HEK293 (cell line): Measurements from ENCODE around the gene RTN4RL2.

Source experiments
- CTCF ChIA-PET: fragments of 350-600 bp; formaldehyde crosslinking; extraction: SDS; loops from one replicate; lab custom pipeline; 2021; ENCODE audit warnings: antibody characterized with exemption; lab: Yijun Ruan, JAX
- POLR2A ChIA-PET: fragments of 300-600 bp; formaldehyde crosslinking; extraction: SDS; loops from one replicate; lab custom pipeline; 2020; ENCODE audit warnings: antibody characterized with exemption, inconsistent platforms; lab: Yijun Ruan, JAX
- H3K27ac ChIP-seq: fragments of 200-500 bp; sonication (Bioruptor generic); 2 replicates; pipeline ENCODE4 v1.5.1; 2014; ENCODE audit warnings: low read depth, low read length, control low read depth, inconsistent platforms; ENCODE audit errors: extremely low read depth
- H3K36me3 ChIP-seq, 2 experiments: fragments of 200-500 bp in 1 of 2; sonication (Bioruptor generic) in 1 of 2; 1 replicate in 1 of 2; 2 replicates in 1 of 2; pipeline ENCODE4 v1.5.1; 2014 to 2017; ENCODE audit warnings: inconsistent platforms in 2 of 2, low read length in 2 of 2; ENCODE audit not compliant: control insufficient read depth in 2 of 2, insufficient read depth in 1 of 2
- H3K4me1 ChIP-seq: fragments of 200-500 bp; sonication (Bioruptor generic); 2 replicates; pipeline ENCODE4 v1.5.1; 2014; ENCODE audit warnings: mild to moderate bottlenecking, low read length, inconsistent platforms; ENCODE audit not compliant: control insufficient read depth, insufficient read depth
- H3K4me3 ChIP-seq: 2 replicates; pipeline ENCODE4 v1.5.1; 2011; ENCODE audit warnings: low read depth, mild to moderate bottlenecking, control low read depth, low read length, moderate library complexity
- H3K9me3 ChIP-seq: fragments of 200-500 bp; sonication (Bioruptor generic); 2 replicates; pipeline ENCODE4 v1.5.1; 2014; ENCODE audit warnings: low read depth, low read length, inconsistent platforms; ENCODE audit not compliant: control insufficient read depth, insufficient read depth
- FEZF1 ChIP-seq: fragments of 450-650 bp; formaldehyde crosslinking; IDR thresholded peaks from 2 replicates; pipeline ENCODE4 v1.5.1; 2016; ENCODE audit warnings: missing biosample characterization, missing genetic modification characterization
- INSM2 ChIP-seq: fragments of 450-650 bp; formaldehyde crosslinking; IDR thresholded peaks from 2 replicates; pipeline ENCODE4 v1.5.1; 2016; ENCODE audit warnings: missing biosample characterization, missing genetic modification characterization
- KLF9 ChIP-seq: fragments of 450-650 bp; formaldehyde crosslinking; IDR thresholded peaks from 2 replicates; pipeline ENCODE4 v1.5.1; 2016; ENCODE audit warnings: missing biosample characterization, missing genetic modification characterization, low read depth
- MYNN ChIP-seq: fragments of 450-650 bp; formaldehyde crosslinking; IDR thresholded peaks from 2 replicates; pipeline ENCODE4 v1.5.1; 2016; ENCODE audit warnings: missing biosample characterization, missing genetic modification characterization, borderline replicate concordance
- PRDM10 ChIP-seq: fragments of 450-650 bp; formaldehyde crosslinking; IDR thresholded peaks from 2 replicates; pipeline ENCODE4 v1.5.1; 2016; ENCODE audit warnings: missing biosample characterization, missing genetic modification characterization
- SETDB1 ChIP-seq: IDR thresholded peaks from one replicate; pipeline ENCODE4 v1.6.1; 2017; ENCODE audit warnings: mild to moderate bottlenecking, low read length, moderate library complexity, mixed read lengths; ENCODE audit not compliant: insufficient read length
- TRIM28 ChIP-seq: IDR thresholded peaks from 2 replicates; pipeline ENCODE4 v1.6.1; 2011; ENCODE audit warnings: low read length, control low read depth, borderline replicate concordance
- YY1 ChIP-seq: fragments of 450-650 bp; formaldehyde crosslinking; IDR thresholded peaks from 2 replicates; pipeline ENCODE4 v1.5.1; 2018; ENCODE audit warnings: missing biosample characterization, missing genetic modification characterization
- ZEB2 ChIP-seq: fragments of 450-650 bp; formaldehyde crosslinking; IDR thresholded peaks from 2 replicates; pipeline ENCODE4 v1.5.1; 2016; ENCODE audit warnings: missing biosample characterization, missing genetic modification characterization
- ZFHX2 ChIP-seq: fragments of 450-650 bp; formaldehyde crosslinking; conservative IDR thresholded peaks from 2 replicates; pipeline ENCODE4 v1.5.1; 2016; ENCODE audit warnings: missing biosample characterization, missing genetic modification characterization
- ZIC2 ChIP-seq: fragments of 450-650 bp; formaldehyde crosslinking; IDR thresholded peaks from 2 replicates; pipeline ENCODE4 v1.5.1; 2016; ENCODE audit warnings: missing biosample characterization, missing genetic modification characterization
- ZNF10 ChIP-seq: fragments of 450-650 bp; formaldehyde crosslinking; IDR thresholded peaks from 2 replicates; pipeline ENCODE4 v1.5.1; 2017; ENCODE audit warnings: missing biosample characterization, missing genetic modification characterization
- ZNF324 ChIP-seq: fragments of 450-650 bp; formaldehyde crosslinking; IDR thresholded peaks from 2 replicates; pipeline ENCODE4 v1.5.1; 2016; ENCODE audit warnings: missing biosample characterization, missing genetic modification characterization
- ZNF366 ChIP-seq: fragments of 450-650 bp; formaldehyde crosslinking; conservative IDR thresholded peaks from 2 replicates; pipeline ENCODE4 v1.5.1; 2016; ENCODE audit warnings: missing biosample characterization, missing genetic modification characterization
- ZNF501 ChIP-seq: fragments of 450-650 bp; formaldehyde crosslinking; IDR thresholded peaks from 2 replicates; pipeline ENCODE4 v1.5.1; 2016; ENCODE audit warnings: missing biosample characterization, missing genetic modification characterization
- ZNF561 ChIP-seq: fragments of 450-650 bp; IDR thresholded peaks from 2 replicates; pipeline ENCODE4 v1.5.1; 2018; ENCODE audit warnings: missing biosample characterization, missing genetic modification characterization, borderline replicate concordance
- ZNF629 ChIP-seq: fragments of 450-650 bp; formaldehyde crosslinking; IDR thresholded peaks from 2 replicates; pipeline ENCODE4 v1.5.1; 2017; ENCODE audit warnings: missing biosample characterization, missing genetic modification characterization
- ZNF639 ChIP-seq: fragments of 450-650 bp; formaldehyde crosslinking; IDR thresholded peaks from 2 replicates; pipeline ENCODE4 v1.5.1; 2016; ENCODE audit warnings: missing biosample characterization, missing genetic modification characterization
- ZNF843 ChIP-seq: fragments of 450-650 bp; formaldehyde crosslinking; IDR thresholded peaks from 2 replicates; pipeline ENCODE4 v1.5.1; 2016; ENCODE audit warnings: missing biosample characterization, missing genetic modification characterization
- ZSCAN30 ChIP-seq: fragments of 450-650 bp; IDR thresholded peaks from 2 replicates; pipeline ENCODE4 v1.5.1; 2018; ENCODE audit warnings: missing biosample characterization, mild to moderate bottlenecking, missing genetic modification characterization, moderate library complexity
- TF ChIP-seq, protein P1 (sequence below): fragments of 450-650 bp; formaldehyde crosslinking; IDR thresholded peaks from 2 replicates; pipeline ENCODE4 v1.5.1; 2016; ENCODE audit warnings: missing biosample characterization, missing genetic modification characterization, borderline replicate concordance
- TF ChIP-seq, protein P2 (sequence below): fragments of 450-650 bp; formaldehyde crosslinking; IDR thresholded peaks from 2 replicates; pipeline ENCODE4 v1.5.1; 2016; ENCODE audit warnings: missing biosample characterization, missing genetic modification characterization
- TF ChIP-seq, protein P3 (sequence below): fragments of 450-650 bp; formaldehyde crosslinking; IDR thresholded peaks from 2 replicates; pipeline ENCODE4 v1.5.1; 2016; ENCODE audit warnings: missing biosample characterization, missing genetic modification characterization
- TF ChIP-seq, protein P4 (sequence below): fragments of 450-650 bp; formaldehyde crosslinking; IDR thresholded peaks from 2 replicates; pipeline ENCODE4 v1.5.1; 2016; ENCODE audit warnings: missing biosample characterization, missing genetic modification characterization

RTN4RL2 gene

DNA sequence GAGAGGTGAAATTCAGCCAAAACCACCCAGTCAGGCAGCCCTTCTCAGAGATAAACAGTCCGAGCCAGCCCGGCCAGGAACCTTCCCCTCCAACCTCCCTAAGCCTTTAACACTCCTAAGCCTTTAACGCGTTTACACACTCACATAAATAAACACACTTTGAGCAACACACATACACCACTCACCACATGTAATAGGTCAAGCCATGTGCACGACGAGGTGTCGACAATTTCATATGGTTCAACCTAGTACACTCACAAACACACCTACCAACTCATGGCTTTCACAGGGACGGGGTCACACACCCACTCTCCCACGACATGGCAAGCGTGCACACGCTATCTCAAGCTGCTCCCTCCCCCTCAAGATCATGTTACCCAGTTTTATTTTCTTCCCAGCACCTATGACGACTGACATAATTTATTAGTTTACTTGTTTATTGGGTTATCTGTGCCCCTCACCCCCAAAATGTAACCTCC, 39.7 kb downstream of the RTN4RL2 start (continued):
- TF ChIP-seq ZSCAN30 (tag by site-specific recombination) (peak; percentile 41; the same call in 1 of the 2 replicates), ZEB2 (tag by site-specific recombination) (0 out of 2 replicates have a peak, but pooled peaks have one; percentile 29), INSM2 (tag by site-specific recombination) (peak; percentile 47; the same call in 1 of the 2 replicates), PRDM10 (tag by site-specific recombination) (peak; percentile 84), ZNF629 (0 out of 2 replicates have a peak, but pooled peaks have one; percentile 21), FEZF1 (tag by site-specific recombination) (0 out of 2 replicates have a peak, but pooled peaks have one; percentile 9), KLF9 (peak; percentile 43; the same call in 1 of the 2 replicates), ZNF366 (tag by site-specific recombination) (0 out of 2 replicates have a peak, but pooled peaks have one; percentile 22)
- TF ChIP-seq, protein P1, sequence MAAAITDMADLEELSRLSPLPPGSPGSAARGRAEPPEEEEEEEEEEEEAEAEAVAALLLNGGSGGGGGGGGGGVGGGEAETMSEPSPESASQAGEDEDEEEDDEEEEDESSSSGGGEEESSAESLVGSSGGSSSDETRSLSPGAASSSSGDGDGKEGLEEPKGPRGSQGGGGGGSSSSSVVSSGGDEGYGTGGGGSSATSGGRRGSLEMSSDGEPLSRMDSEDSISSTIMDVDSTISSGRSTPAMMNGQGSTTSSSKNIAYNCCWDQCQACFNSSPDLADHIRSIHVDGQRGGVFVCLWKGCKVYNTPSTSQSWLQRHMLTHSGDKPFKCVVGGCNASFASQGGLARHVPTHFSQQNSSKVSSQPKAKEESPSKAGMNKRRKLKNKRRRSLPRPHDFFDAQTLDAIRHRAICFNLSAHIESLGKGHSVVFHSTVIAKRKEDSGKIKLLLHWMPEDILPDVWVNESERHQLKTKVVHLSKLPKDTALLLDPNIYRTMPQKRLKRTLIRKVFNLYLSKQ (tag by site-specific recombination) = no peak
- TF ChIP-seq, protein P2, sequence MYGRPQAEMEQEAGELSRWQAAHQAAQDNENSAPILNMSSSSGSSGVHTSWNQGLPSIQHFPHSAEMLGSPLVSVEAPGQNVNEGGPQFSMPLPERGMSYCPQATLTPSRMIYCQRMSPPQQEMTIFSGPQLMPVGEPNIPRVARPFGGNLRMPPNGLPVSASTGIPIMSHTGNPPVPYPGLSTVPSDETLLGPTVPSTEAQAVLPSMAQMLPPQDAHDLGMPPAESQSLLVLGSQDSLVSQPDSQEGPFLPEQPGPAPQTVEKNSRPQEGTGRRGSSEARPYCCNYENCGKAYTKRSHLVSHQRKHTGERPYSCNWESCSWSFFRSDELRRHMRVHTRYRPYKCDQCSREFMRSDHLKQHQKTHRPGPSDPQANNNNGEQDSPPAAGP (tag by site-specific recombination) = peak; percentile 47; the same call in 1 of the 2 replicates

- Histone ChIP-seq H3K4me3 (no peak overlapping the region), H3K9me3 (no peaks in the 10 kb centered on the region), H3K36me3 (peaks cover 0 to 16% of the 10 kb centered on the region in 2 experiments; a peak in 1 of 3 replicates), H3K27ac (no peak overlapping the region), H3K4me1 (no peaks in the 10 kb centered on the region)
- ChIA-PET CTCF (interaction anchor here (2.6 kb wide), 1 partner anchor 9 kb away, joined by 9 read pairs; no protein-coding TSS in a partner anchor), POLR2A (no interaction called here)
- TF ChIP-seq SETDB1 (no peak), ZNF639 (tag by site-specific recombination) (no peak), ZNF324 (tag by site-specific recombination) (no peak), ZFHX2 (tag by site-specific recombination) (peak; percentile 36; the same call in 1 of the 2 replicates), ZNF843 (tag by site-specific recombination) (no peak), ZIC2 (no peak), ZNF10 (tag by site-specific recombination) (no peak), YY1 (tag by site-specific recombination) (no peak), MYNN (tag by site-specific recombination) (no peak), ZNF501 (no peak), TRIM28 (no peak), ZNF561 (tag by site-specific recombination) (no peak)
- TF ChIP-seq, protein P3, sequence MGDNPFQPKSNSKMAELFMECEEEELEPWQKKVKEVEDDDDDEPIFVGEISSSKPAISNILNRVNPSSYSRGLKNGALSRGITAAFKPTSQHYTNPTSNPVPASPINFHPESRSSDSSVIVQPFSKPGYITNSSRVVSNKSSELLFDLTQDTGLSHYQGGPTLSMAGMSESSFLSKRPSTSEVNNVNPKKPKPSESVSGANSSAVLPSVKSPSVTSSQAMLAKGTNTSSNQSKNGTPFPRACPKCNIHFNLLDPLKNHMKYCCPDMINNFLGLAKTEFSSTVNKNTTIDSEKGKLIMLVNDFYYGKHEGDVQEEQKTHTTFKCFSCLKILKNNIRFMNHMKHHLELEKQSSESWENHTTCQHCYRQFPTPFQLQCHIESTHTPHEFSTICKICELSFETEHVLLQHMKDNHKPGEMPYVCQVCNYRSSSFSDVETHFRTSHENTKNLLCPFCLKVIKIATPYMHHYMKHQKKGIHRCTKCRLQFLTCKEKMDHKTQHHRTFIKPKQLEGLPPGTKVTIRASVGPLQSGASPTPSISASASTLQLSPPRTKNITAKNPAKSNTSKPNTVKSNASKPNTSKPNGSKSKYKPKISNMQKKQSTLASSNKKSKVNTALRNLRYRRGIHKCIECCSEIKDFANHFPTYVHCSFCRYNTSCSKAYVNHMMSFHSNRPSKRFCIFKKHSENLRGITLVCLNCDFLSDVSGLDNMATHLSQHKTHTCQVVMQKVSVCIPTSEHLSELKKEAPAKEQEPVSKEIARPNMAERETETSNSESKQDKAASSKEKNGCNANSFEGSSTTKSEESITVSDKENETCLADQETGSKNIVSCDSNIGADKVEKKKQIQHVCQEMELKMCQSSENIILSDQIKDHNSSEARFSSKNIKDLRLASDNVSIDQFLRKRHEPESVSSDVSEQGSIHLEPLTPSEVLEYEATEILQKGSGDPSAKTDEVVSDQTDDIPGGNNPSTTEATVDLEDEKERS (tag by site-specific recombination) = no peak
- TF ChIP-seq, protein P4, sequence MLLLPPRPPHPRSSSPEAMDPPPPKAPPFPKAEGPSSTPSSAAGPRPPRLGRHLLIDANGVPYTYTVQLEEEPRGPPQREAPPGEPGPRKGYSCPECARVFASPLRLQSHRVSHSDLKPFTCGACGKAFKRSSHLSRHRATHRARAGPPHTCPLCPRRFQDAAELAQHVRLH = no peak
These were observed 40.2 kb downstream of the RTN4RL2 start for GRCh38 chr11:57500515-57500914.
